PC-3 (cell line): ENCODE data around the gene MAML2.

Experiments used
- CTCF ChIP-seq: fragments of 300-600 bp; sonication (generic); conservative IDR thresholded peaks from 2 replicates; pipeline ENCODE4 v1.5.1; 2017; ENCODE audit warnings: antibody characterized with exemption, low read depth, mild to moderate bottlenecking, low read length
- EZH2 ChIP-seq: fragments of 300-600 bp; sonication (generic); IDR thresholded peaks from one replicate; pipeline ENCODE4 v1.6.1; 2017; ENCODE audit warnings: antibody characterized with exemption, mild to moderate bottlenecking, low read length; ENCODE audit not compliant: unreplicated experiment

- no peak for TF ChIP-seq CTCF
- no peak for TF ChIP-seq EZH2
Measured at GRCh38 chr11:96141626-96142025, 201.4 kb downstream of the MAML2 start.
